GM19351 (cell line): ENCODE data around the gene MIDN.

Experiments
- ATAC-seq: cut with Tn5 transposase; IDR thresholded peaks from one replicate; pipeline ENCODE4 v1.9.1; 2021; ENCODE audit warnings: mild to moderate bottlenecking, moderate library complexity; ENCODE audit not compliant: unreplicated experiment

The MIDN gene

GRCh38 chr19:1280636-1281568 lies 32.5 kb downstream of the MIDN start:
- ATAC-seq = no peak

GRCh38 chr19:1281569-1282287 lies 33.3 kb downstream of the MIDN start:
- ATAC-seq = no peak

- ATAC-seq = no peak
Measured at GRCh38 chr19:1282588-1283206, 34.3 kb downstream of the MIDN start.

- ATAC-seq = no peak
Measured at GRCh38 chr19:1283207-1283916, 35.0 kb downstream of the MIDN start.

GRCh38 chr19:1283917-1284292 lies 35.5 kb downstream of the MIDN start:
- ATAC-seq = no peak

GRCh38 chr19:1284293-1284978 lies 36.1 kb downstream of the MIDN start:
- ATAC-seq = no peak

- no peak for ATAC-seq
Measured at GRCh38 chr19:1284979-1285736, 36.8 kb downstream of the MIDN start.

GRCh38 chr19:1285737-1286360 lies 37.5 kb downstream of the MIDN start, which contains the start of gene EFNA2:
EFNA2 (plus strand) TSS chr19:1285873; CDS start chr19:1286169, 296 bp downstream.
- ATAC-seq = no peak

GRCh38 chr19:1286487-1287353 lies 38.3 kb downstream of the MIDN start:
- ATAC-seq = no peak

- ATAC-seq = no peak
Measured at GRCh38 chr19:1287354-1288225, 39.2 kb downstream of the MIDN start.

GRCh38 chr19:1288226-1288612 lies 39.8 kb downstream of the MIDN start:
- no peak for ATAC-seq

GRCh38 chr19:1288833-1289685 lies 40.7 kb downstream of the MIDN start:
- no peak for ATAC-seq

- ATAC-seq = no peak
Measured at GRCh38 chr19:1289686-1290025, 41.3 kb downstream of the MIDN start.

GRCh38 chr19:1290196-1290702 lies 41.9 kb downstream of the MIDN start:
- no peak for ATAC-seq

- no peak for ATAC-seq
Measured at GRCh38 chr19:1290703-1291651, 42.6 kb downstream of the MIDN start.
